IMR-90 (cell line): ENCODE data around the gene PCA3. TPM values are rescaled to one million over a fixed set of nuclear protein-coding genes. Genes with fewer than 3 reads are reported as not detected.

Source experiments
- ATAC-seq: fragments of 200-7000 bp; cut with Tn5 transposase; 2 replicates; pipeline ENCODE4 v1.9.1; 2020; ENCODE audit warnings: low read depth, mild to moderate bottlenecking, moderate library complexity
- BruUV-seq: library from RNA; stranded (reverse); fragments of 400-500 nt; replicated peaks from 2 replicates; lab custom pipeline; 2021; lab: Mats Ljungman, UMichigan
- CTCF ChIA-PET: fragments of 300-600 bp; formaldehyde crosslinking; extraction: SDS; loops from one replicate; lab custom pipeline; 2021; ENCODE audit warnings: antibody characterized with exemption; lab: Yijun Ruan, JAX
- POLR2A ChIA-PET: fragments of 300-600 bp; sonication (Branson Sonifier 250); formaldehyde crosslinking; loops from one replicate; lab custom pipeline; 2022; ENCODE audit warnings: antibody characterized with exemption; ENCODE audit not compliant: unreplicated experiment; lab: Charles Lee
- DNase-seq: peaks from one replicate; pipeline ENCODE4 v3.0.0; 2013
- H2AFZ ChIP-seq: replicated peaks from 2 replicates; pipeline ENCODE3; 2013; ENCODE audit warnings: low read length, mild to moderate bottlenecking; ENCODE audit not compliant: poor library complexity
- H2AK5ac ChIP-seq: 2 replicates; pipeline ENCODE4 v1.6.1; 2013; ENCODE audit warnings: low read depth, low read length, inconsistent platforms
- H2AK9ac ChIP-seq: replicated peaks from 2 replicates; pipeline ENCODE3; 2013; ENCODE audit warnings: mild to moderate bottlenecking, low read depth, low read length, moderate library complexity; ENCODE audit not compliant: poor library complexity
- H2BK120ac ChIP-seq: 2 replicates; pipeline ENCODE4 v1.6.1; 2013; ENCODE audit warnings: low read depth, low read length, inconsistent platforms
- H2BK15ac ChIP-seq: 3 replicates; pipeline ENCODE4 v1.6.1; 2013; ENCODE audit warnings: low read depth, low read length, inconsistent platforms
- H2BK20ac ChIP-seq: 2 replicates; pipeline ENCODE4 v1.6.1; 2013; ENCODE audit warnings: low read depth, mild to moderate bottlenecking, inconsistent platforms, low read length, moderate library complexity
- H2BK5ac ChIP-seq: 2 replicates; pipeline ENCODE4 v1.6.1; 2013; ENCODE audit warnings: mild to moderate bottlenecking, low read depth, low read length, inconsistent platforms; ENCODE audit not compliant: poor library complexity, severe bottlenecking
- H3K14ac ChIP-seq: replicated peaks from 2 replicates; pipeline ENCODE4 v1.6.1; 2013; ENCODE audit warnings: low read depth, low read length, inconsistent platforms
- H3K18ac ChIP-seq: 2 replicates; pipeline ENCODE4 v1.6.1; 2013; ENCODE audit warnings: low read depth, low read length, control low read depth
- H3K23ac ChIP-seq: 2 replicates; pipeline ENCODE4 v1.6.1; 2013; ENCODE audit warnings: low read depth, low read length, inconsistent platforms
- H3K27ac ChIP-seq: 2 replicates; pipeline ENCODE4 v1.5.1; 2013; ENCODE audit warnings: mild to moderate bottlenecking, control low read depth, low read length; ENCODE audit not compliant: insufficient read depth
- H3K27me3 ChIP-seq: 2 replicates; pipeline ENCODE4 v1.6.1; 2013; ENCODE audit warnings: low read length; ENCODE audit not compliant: control insufficient read depth, insufficient read depth
- H3K36me3 ChIP-seq: 2 replicates; pipeline ENCODE4 v1.6.1; 2013; ENCODE audit warnings: low read length, mixed read lengths; ENCODE audit not compliant: control insufficient read depth, insufficient read depth
- H3K4ac ChIP-seq: 2 replicates; pipeline ENCODE4 v1.6.1; 2013; ENCODE audit warnings: low read depth, low read length, inconsistent platforms
- H3K4me1 ChIP-seq: 2 replicates; pipeline ENCODE4 v1.6.1; 2013; ENCODE audit warnings: low read length, mixed read lengths; ENCODE audit not compliant: control insufficient read depth, insufficient read depth
- H3K4me2 ChIP-seq: 2 replicates; pipeline ENCODE4 v1.6.1; 2013; ENCODE audit warnings: low read depth, mild to moderate bottlenecking, control low read depth, low read length, moderate library complexity
- H3K4me3 ChIP-seq: 2 replicates; pipeline ENCODE4 v1.5.1; 2013; ENCODE audit warnings: low read depth, mild to moderate bottlenecking, control low read depth, low read length, moderate library complexity; ENCODE audit not compliant: insufficient read depth
- H3K56ac ChIP-seq: 2 replicates; pipeline ENCODE4 v1.6.1; 2013; ENCODE audit warnings: low read length, inconsistent platforms; ENCODE audit not compliant: insufficient read depth; ENCODE audit errors: extremely low read depth
- H3K79me1 ChIP-seq, 2 experiments: 2 replicates each; pipeline ENCODE4 v1.6.1; 2013; ENCODE audit warnings: low read length in 2 of 2, inconsistent platforms in 1 of 2, low read depth in 1 of 2
- H3K9ac ChIP-seq: 2 replicates; pipeline ENCODE4 v1.6.1; 2013; ENCODE audit warnings: low read depth, low read length, control low read depth
- H3K9me1 ChIP-seq: 2 replicates; pipeline ENCODE4 v1.6.1; 2013; ENCODE audit warnings: low read length, inconsistent platforms; ENCODE audit not compliant: insufficient read depth
- H3K9me3 ChIP-seq: 2 replicates; pipeline ENCODE4 v1.6.1; 2013; ENCODE audit warnings: low read length; ENCODE audit not compliant: control insufficient read depth, insufficient read depth
- H4K20me1 ChIP-seq: 2 replicates; pipeline ENCODE4 v1.6.1; 2013; ENCODE audit warnings: low read length, inconsistent platforms; ENCODE audit not compliant: insufficient read depth
- H4K5ac ChIP-seq: 2 replicates; pipeline ENCODE4 v1.6.1; 2013; ENCODE audit warnings: mild to moderate bottlenecking, low read depth, low read length, control low read depth
- H4K8ac ChIP-seq, 2 experiments: 2 replicates each; pipeline ENCODE4 v1.6.1; 2013; ENCODE audit warnings: low read depth in 2 of 2, low read length in 2 of 2, control low read depth in 1 of 2, inconsistent platforms in 1 of 2
- H4K91ac ChIP-seq: 2 replicates; pipeline ENCODE4 v1.6.1; 2013; ENCODE audit warnings: low read depth, low read length, inconsistent platforms; ENCODE audit not compliant: insufficient read depth
- BHLHE40 ChIP-seq: fragments of 150-350 bp; IDR thresholded peaks from 2 replicates; pipeline ENCODE4 v1.6.1; 2016; ENCODE audit warnings: mild to moderate bottlenecking, low read depth, low read length
- CEBPB ChIP-seq: IDR thresholded peaks from 2 replicates; pipeline ENCODE4 v1.6.1; 2012; ENCODE audit warnings: low read depth, low read length, improper control_type of control experiment
- ELK1 ChIP-seq: fragments of 150-350 bp; IDR thresholded peaks from 2 replicates; pipeline ENCODE4 v1.6.1; 2016; ENCODE audit warnings: low read depth, mild to moderate bottlenecking, low read length, moderate library complexity, borderline replicate concordance
- FOS ChIP-seq: fragments of 150-350 bp; IDR thresholded peaks from 2 replicates; pipeline ENCODE4 v1.6.1; 2016; ENCODE audit warnings: low read depth, low read length
- MAFK ChIP-seq: IDR thresholded peaks from 2 replicates; pipeline ENCODE4 v1.6.1; 2012; ENCODE audit warnings: low read depth, low read length, improper control_type of control experiment
- MAZ ChIP-seq: IDR thresholded peaks from 2 replicates; pipeline ENCODE4 v1.6.1; 2012; ENCODE audit warnings: low read depth, mild to moderate bottlenecking, low read length, improper control_type of control experiment, moderate library complexity, borderline replicate concordance
- MXI1 ChIP-seq: IDR thresholded peaks from 2 replicates; pipeline ENCODE4 v1.6.1; 2012; ENCODE audit warnings: low read depth, mild to moderate bottlenecking, low read length, moderate library complexity, borderline replicate concordance
- NFE2L2 ChIP-seq: fragments of 150-350 bp; IDR thresholded peaks from 2 replicates; pipeline ENCODE4 v1.6.1; 2016; ENCODE audit warnings: low read depth, mild to moderate bottlenecking, low read length
- RAD21 ChIP-seq: IDR thresholded peaks from 2 replicates; pipeline ENCODE4 v1.6.1; 2012; ENCODE audit warnings: low read length, improper control_type of control experiment
- RCOR1 ChIP-seq: IDR thresholded peaks from 2 replicates; pipeline ENCODE4 v1.6.1; 2012; ENCODE audit warnings: mild to moderate bottlenecking, low read length, improper control_type of control experiment; ENCODE audit not compliant: insufficient replicate concordance
- WGBS, 2 experiments: methylation state at CpG; one replicate each; pipeline versions ENCODE4 v1.1.5 to v1.1.7; 2013; ENCODE audit warnings: missing lambda C conversion rate in 2 of 2; ENCODE audit not compliant: insufficient read length in 1 of 2; ENCODE audit errors: extremely low coverage in 2 of 2; 5-methylcytosine and 5-hydroxymethylcytosine counted together
- dilution Hi-C: fragments of 300-500 bp; cut with HindIII; formaldehyde crosslinking; loops from one replicate; pipeline ENCODE4 v1.14.3; 2018; ENCODE audit warnings: low sequenced_read_pairs; ENCODE audit not compliant: unreplicated experiment
- in situ Hi-C: fragments of 300-500 bp; cut with MboI; formaldehyde crosslinking; loops from 3 replicates; pipeline ENCODE4 v1.14.3; 2019; ENCODE audit warnings: low sequenced_read_pairs, inconsistent platforms, mixed read lengths
- intact Hi-C: fragments of 100-400 bp; cut with micrococcal nuclease; formaldehyde crosslinking; loops from 2 replicates; pipeline ENCODE4 v1.10.0; 2022
- polyA plus RNA-seq, 3 experiments: library from polyadenylated mRNA; depleted of rRNA; stranded (reverse); fragments of >200 nt; gene quantifications; 2 replicates each; pipeline ENCODE4 v1.2.3, GENCODE V29; 2012; ENCODE audit warnings: low replicate concordance in 1 of 3
- total RNA-seq: library from RNA; depleted of rRNA; stranded (reverse); fragments of >200 nt; gene quantifications from 2 replicates; pipeline ENCODE4 v1.2.3, GENCODE V29; 2012
- TF ChIP-seq, protein P1 (sequence below): fragments of 150-350 bp; IDR thresholded peaks from 2 replicates; pipeline ENCODE4 v1.6.1; 2017; ENCODE audit warnings: mild to moderate bottlenecking, antibody characterized with exemption, low read length, low read depth
- TF ChIP-seq, protein P2 (sequence below): conservative IDR thresholded peaks from 2 replicates; pipeline ENCODE4 v1.5.1; 2012; ENCODE audit warnings: mild to moderate bottlenecking, low read depth, low read length, improper control_type of control experiment

Gene PCA3
- total and polyA plus RNA-seq, 2 of the 4 experiments (the other 2 are of a cell fraction) = not detected

DNA sequence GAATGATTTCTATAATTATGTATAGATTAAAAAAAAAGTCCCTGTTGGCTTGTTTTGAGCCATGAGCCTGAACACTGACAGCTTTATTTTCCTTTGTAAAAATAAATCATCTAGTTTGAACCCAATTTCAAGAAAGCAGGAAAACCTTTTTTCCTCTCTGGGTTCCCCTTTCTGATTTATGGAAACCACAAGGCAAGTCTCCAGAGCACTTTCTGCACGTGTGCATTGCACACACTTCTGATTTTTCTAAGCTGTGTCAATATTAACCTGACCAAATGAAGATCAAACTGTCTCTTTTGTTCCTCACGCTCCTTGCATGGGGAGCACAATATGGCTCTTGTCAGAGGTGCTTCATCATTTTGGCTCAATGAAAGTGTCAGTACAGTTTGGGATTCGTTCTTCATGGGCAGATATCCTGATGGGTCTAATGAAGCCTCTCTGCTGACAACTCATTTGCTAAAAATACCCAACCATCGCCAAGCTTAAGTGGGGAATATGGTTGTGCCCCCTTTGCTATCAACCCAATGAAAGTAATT lies 39.2 kb upstream of the PCA3 start:
- Histone ChIP-seq H2BK20ac (no peak overlapping the region), H3K36me3 (no peaks in the 10 kb centered on the region), H2BK5ac (no peak overlapping the region), H3K9ac (no peak overlapping the region), H3K4ac (no peak overlapping the region), H3K4me3 (no peak overlapping the region), H3K18ac (no peak overlapping the region), H3K23ac (no peak overlapping the region), H2BK15ac (no peak overlapping the region), H3K4me2 (no peak overlapping the region), H3K27me3 (peaks cover 2% of the 10 kb centered on the region; the same call in 1 of the 2 replicates), H4K5ac (no peak overlapping the region), H3K27ac (no peak overlapping the region), H3K9me3 (no peaks in the 10 kb centered on the region), H3K14ac (no peak overlapping the region), H4K8ac (no peak overlapping the region), H2AK9ac (no peak overlapping the region), H3K56ac (no peak overlapping the region), H2AFZ (no peak overlapping the region), H2BK120ac (no peak overlapping the region), H2AK5ac (no peak overlapping the region), H3K4me1 (no peaks in the 10 kb centered on the region), H3K9me1 (no peaks in the 10 kb centered on the region), H3K79me1 (no peaks in the 10 kb centered on the region), H4K91ac (no peak overlapping the region), H4K20me1 (no peaks in the 10 kb centered on the region)
- WGBS, 2 experiments = 0% methylated on average over 1 of the region's 4 CpGs; no CpG with 5 or more reads in 1 of the 2 experiments
- BruUV-seq = no TSS peak
- DNase-seq (no peak), ATAC-seq (no peak)
- intact Hi-C loops = loop anchor here (10.0 kb wide), 1 partner anchor 60 kb away; no protein-coding TSS in a partner anchor
- TF ChIP-seq, protein P1, sequence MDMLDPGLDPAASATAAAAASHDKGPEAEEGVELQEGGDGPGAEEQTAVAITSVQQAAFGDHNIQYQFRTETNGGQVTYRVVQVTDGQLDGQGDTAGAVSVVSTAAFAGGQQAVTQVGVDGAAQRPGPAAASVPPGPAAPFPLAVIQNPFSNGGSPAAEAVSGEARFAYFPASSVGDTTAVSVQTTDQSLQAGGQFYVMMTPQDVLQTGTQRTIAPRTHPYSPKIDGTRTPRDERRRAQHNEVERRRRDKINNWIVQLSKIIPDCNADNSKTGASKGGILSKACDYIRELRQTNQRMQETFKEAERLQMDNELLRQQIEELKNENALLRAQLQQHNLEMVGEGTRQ = no peak
- TF ChIP-seq FOS = no peak
- TF ChIP-seq BHLHE40 = no peak
- TF ChIP-seq ELK1 = no peak
- no peak for TF ChIP-seq RAD21
- TF ChIP-seq MXI1 = no peak
- TF ChIP-seq, protein P2, sequence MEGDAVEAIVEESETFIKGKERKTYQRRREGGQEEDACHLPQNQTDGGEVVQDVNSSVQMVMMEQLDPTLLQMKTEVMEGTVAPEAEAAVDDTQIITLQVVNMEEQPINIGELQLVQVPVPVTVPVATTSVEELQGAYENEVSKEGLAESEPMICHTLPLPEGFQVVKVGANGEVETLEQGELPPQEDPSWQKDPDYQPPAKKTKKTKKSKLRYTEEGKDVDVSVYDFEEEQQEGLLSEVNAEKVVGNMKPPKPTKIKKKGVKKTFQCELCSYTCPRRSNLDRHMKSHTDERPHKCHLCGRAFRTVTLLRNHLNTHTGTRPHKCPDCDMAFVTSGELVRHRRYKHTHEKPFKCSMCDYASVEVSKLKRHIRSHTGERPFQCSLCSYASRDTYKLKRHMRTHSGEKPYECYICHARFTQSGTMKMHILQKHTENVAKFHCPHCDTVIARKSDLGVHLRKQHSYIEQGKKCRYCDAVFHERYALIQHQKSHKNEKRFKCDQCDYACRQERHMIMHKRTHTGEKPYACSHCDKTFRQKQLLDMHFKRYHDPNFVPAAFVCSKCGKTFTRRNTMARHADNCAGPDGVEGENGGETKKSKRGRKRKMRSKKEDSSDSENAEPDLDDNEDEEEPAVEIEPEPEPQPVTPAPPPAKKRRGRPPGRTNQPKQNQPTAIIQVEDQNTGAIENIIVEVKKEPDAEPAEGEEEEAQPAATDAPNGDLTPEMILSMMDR = no peak
- no peak for TF ChIP-seq MAFK
- TF ChIP-seq CEBPB = no peak
- no peak for TF ChIP-seq NFE2L2
- no peak for TF ChIP-seq RCOR1
- TF ChIP-seq MAZ = no peak
- dilution Hi-C loops = no loop called here
- POLR2A ChIA-PET = no interaction called here
- in situ Hi-C loops = no loop called here
- CTCF ChIA-PET = no interaction called here
